Spleen (tissue), 11 donors: ENCODE measurements around the gene SLC7A9. TPM values are rescaled to one million over a fixed set of nuclear protein-coding genes. Genes with fewer than 3 reads are reported as not detected.
"Not testable (repeated sequence)": the region's sequence is repeated elsewhere in the genome, so short reads cannot be mapped to it uniquely, and the experiment has no call there.

Source experiments
- DNase-seq: peaks from one replicate; pipeline ENCODE4 v3.0.0-alpha.2; 2020
- H3K27ac ChIP-seq, 8 donors: fragments of 200-600 bp; sonication (generic) in 7 of 8; 1 replicate in 4 of 8; 2 replicates in 4 of 8; pipeline versions ENCODE4 v1.5.0 to v1.8.0; 2016 to 2021; ENCODE audit warnings: inconsistent platforms in 4 of 8, mild to moderate bottlenecking in 4 of 8, moderate library complexity in 1 of 8
- H3K27me3 ChIP-seq, 7 donors: fragments of 200-600 bp; sonication (generic) in 6 of 7; replicated peaks in 1 of 7; 1 replicate in 4 of 7; 2 replicates in 3 of 7; pipeline versions ENCODE4 v1.5.0 to v1.8.0; 2016 to 2021; ENCODE audit warnings: inconsistent platforms in 3 of 7, mild to moderate bottlenecking in 1 of 7
- H3K36me3 ChIP-seq, 6 donors: fragments of 200-600 bp; sonication (generic) in 5 of 6; 1 replicate in 4 of 6; 2 replicates in 2 of 6; pipeline versions ENCODE4 v1.5.0 to v1.8.0; 2016 to 2021; ENCODE audit warnings: inconsistent platforms in 2 of 6
- H3K4me1 ChIP-seq, 6 donors: fragments of 200-600 bp; sonication (generic) in 5 of 6; 1 replicate in 3 of 6; 2 replicates in 3 of 6; pipeline versions ENCODE4 v1.5.0 to v1.8.0; 2016 to 2021; ENCODE audit warnings: inconsistent platforms in 3 of 6
- H3K4me3 ChIP-seq, 8 donors: fragments of 200-600 bp; sonication (generic) in 7 of 8; 1 replicate in 4 of 8; 2 replicates in 4 of 8; pipeline versions ENCODE4 v1.5.0 to v1.8.0; 2016 to 2021; ENCODE audit warnings: inconsistent platforms in 4 of 8, mild to moderate bottlenecking in 4 of 8, moderate library complexity in 2 of 8
- H3K9me3 ChIP-seq, 8 donors: fragments of 200-600 bp; sonication (generic) in 7 of 8; 1 replicate in 4 of 8; 2 replicates in 4 of 8; pipeline versions ENCODE4 v1.5.0 to v1.8.0; 2016 to 2021; ENCODE audit warnings: inconsistent platforms in 4 of 8
- POLR2A ChIP-seq, 3 donors: fragments of 450-650 bp; IDR thresholded peaks; one replicate each; pipeline ENCODE4 v1.5.1; 2017; ENCODE audit warnings: antibody characterized with exemption in 3 of 3, mild to moderate bottlenecking in 1 of 3
- POLR2AphosphoS5 ChIP-seq, 3 donors: sonication (generic); formaldehyde crosslinking; IDR thresholded peaks; one replicate each; pipeline ENCODE4 v1.5.1; 2017; ENCODE audit warnings: antibody characterized with exemption in 3 of 3
- WGBS, 5 donors: extraction: QIAGEN DNeasy Blood & Tissue Kit in 3 of 5; methylation state at CpG; one replicate each; pipeline versions ENCODE4 v1.1.5 to v1.1.7; 2013 to 2018; 5-methylcytosine and 5-hydroxymethylcytosine counted together
- intact Hi-C: fragments of 100-400 bp; cut with DNase I; formaldehyde crosslinking; loops from one replicate; pipeline ENCODE4 v1.15.0; 2023; ENCODE audit warnings: low total_unique reads
- polyA plus RNA-seq, 3 donors: library from polyadenylated mRNA; stranded (reverse); fragments of 200-250 nt; gene quantifications; one replicate each; pipeline ENCODE4 v1.2.1, GENCODE V29; 2013
- total RNA-seq, 7 donors: library from RNA; depleted of rRNA in 3 of 7; stranded (reverse); fragments of >200 nt in 3 of 7; fragmentation: NEBNext Ultra II Directional in 4 of 7; extraction: Animal tissue kit (Norgen Biotek cat#: 25700) in 4 of 7; gene quantifications; one replicate each; pipeline versions ENCODE4 v1.1.0 to v1.2.1, GENCODE V29; 2016 to 2021
- TF ChIP-seq, protein P1 (sequence below), 11 experiments: fragments of 200-600 bp in 7 of 11; fragments of 450-650 bp in 4 of 11; sonication (generic) in 4 of 11; IDR thresholded peaks in 8 of 11; conservative IDR thresholded peaks in 3 of 11; 1 replicate in 7 of 11; 2 replicates in 4 of 11; pipeline versions ENCODE4 v1.4.0 to v1.8.0; 2016 to 2021; ENCODE audit warnings: antibody characterized with exemption in 11 of 11, inconsistent platforms in 4 of 11, mild to moderate bottlenecking in 1 of 11
- donor health status: healthy with polysubstance abuse.
- donor health status: DM: no; HTN: no; CAD: no; lungs with moderate emphysema.
- donor health status: DM: no; HTN: no; CAD: no.
- donor health status: Bipolar disorder and iron deficiency.
- donor health status: healthy.
- donor health status: DM: no; HTN: no; CAD: no.
- donor health status: DM: yes; HTN: yes; CAD: no.

SLC7A9 gene
- total and polyA plus RNA-seq, 10 donors: 0.13 to 1.1 (median 0.44) TPM; not detected in 4

- Histone ChIP-seq H3K36me3 (peaks cover 0 to 10% (median 0%) of the 10 kb centered on the region in 6 donors), H3K9me3 (peaks cover 0 to 27% (median 21%) of the 10 kb centered on the region in 8 donors), H3K27ac (no peak overlapping the region), H3K4me1 (no peaks in the 10 kb centered on the region), H3K27me3 (no peaks in the 10 kb centered on the region), H3K4me3 (no peak overlapping the region)
- TF ChIP-seq POLR2A (IDR thresholded peaks at IDR 0.05) (no peak), POLR2AphosphoS5 (IDR thresholded peaks at IDR 0.05) (no peak)
- TF ChIP-seq, protein P1, sequence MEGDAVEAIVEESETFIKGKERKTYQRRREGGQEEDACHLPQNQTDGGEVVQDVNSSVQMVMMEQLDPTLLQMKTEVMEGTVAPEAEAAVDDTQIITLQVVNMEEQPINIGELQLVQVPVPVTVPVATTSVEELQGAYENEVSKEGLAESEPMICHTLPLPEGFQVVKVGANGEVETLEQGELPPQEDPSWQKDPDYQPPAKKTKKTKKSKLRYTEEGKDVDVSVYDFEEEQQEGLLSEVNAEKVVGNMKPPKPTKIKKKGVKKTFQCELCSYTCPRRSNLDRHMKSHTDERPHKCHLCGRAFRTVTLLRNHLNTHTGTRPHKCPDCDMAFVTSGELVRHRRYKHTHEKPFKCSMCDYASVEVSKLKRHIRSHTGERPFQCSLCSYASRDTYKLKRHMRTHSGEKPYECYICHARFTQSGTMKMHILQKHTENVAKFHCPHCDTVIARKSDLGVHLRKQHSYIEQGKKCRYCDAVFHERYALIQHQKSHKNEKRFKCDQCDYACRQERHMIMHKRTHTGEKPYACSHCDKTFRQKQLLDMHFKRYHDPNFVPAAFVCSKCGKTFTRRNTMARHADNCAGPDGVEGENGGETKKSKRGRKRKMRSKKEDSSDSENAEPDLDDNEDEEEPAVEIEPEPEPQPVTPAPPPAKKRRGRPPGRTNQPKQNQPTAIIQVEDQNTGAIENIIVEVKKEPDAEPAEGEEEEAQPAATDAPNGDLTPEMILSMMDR (IDR thresholded peaks at IDR 0.05 in 8 of 11, conservative IDR thresholded peaks at IDR 0.05 in 3 of 11): no peak
- intact Hi-C loops: no loop called here
- WGBS, 5 donors: 69 to 92% (median 88%) methylated on average over 8 of the region's 8 CpGs
- no peak for DNase-seq
Measured at GRCh38 chr19:32842061-32842460, 27.5 kb downstream of the SLC7A9 start.

- no peak overlapping the region for H3K4me3 ChIP-seq
- H3K27me3 ChIP-seq: no peaks in the 10 kb centered on the region
- no peak for DNase-seq
- no peaks in the 10 kb centered on the region for H3K4me1 ChIP-seq
- H3K27ac ChIP-seq: no peak overlapping the region
- intact Hi-C loops: no loop called here
- no peak for TF ChIP-seq POLR2AphosphoS5 (IDR thresholded peaks at IDR 0.05)
- 71 to 83% (median 74%) methylated on average over 7 of the region's 7 CpGs for WGBS, 5 donors
- H3K36me3 ChIP-seq: peaks cover 0 to 10% (median 0%) of the 10 kb centered on the region in 6 donors
- peaks cover 0 to 27% (median 21%) of the 10 kb centered on the region in 8 donors for H3K9me3 ChIP-seq
Measured at GRCh38 chr19:32837531-32837930, 32.0 kb downstream of the SLC7A9 start.

DNA sequence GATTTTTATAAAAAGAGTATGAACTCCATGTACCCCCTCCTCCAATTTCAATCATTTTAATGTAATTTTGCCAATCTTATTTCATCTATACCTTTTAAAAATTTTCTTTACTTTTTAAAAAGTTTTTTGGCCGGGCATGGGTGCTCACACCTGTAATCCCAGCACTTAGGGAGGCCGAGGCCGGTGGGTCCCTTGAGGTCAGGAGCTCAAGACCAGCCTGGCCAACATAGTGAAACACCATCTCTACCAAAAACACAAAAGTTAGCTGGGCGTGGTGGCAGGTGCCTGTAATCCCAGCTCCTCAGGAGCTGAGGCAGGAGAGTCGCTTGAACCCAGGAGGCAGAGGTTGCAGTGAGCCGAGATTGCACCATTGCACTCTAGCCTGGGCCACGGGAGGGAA, 36.2 kb downstream of the SLC7A9 start:
- DNase-seq, H3K27me3 ChIP-seq: not testable (repeated sequence)
- 89 to 93% (median 90%) methylated on average over 7 of the region's 7 CpGs for WGBS, 5 donors

DNA sequence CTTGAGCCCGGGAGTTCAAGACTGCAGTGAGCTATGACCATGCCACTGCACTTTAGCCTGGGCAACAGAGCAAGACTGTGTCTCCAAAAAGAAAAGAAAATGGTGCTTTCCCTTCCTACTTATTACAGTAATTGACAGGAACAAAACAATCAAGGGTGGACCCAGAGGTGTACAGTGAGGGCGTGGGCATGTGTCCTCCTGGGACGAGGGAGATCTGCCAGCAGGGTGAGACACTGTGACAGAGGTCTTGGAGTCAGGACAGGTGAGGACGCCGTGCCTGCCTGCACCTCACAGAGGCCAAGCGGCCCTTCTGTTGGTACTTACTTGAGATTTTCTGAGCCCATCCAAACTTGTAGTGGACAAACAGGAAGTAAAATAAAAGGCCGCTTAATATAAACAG, 36.7 kb downstream of the SLC7A9 start:
- H3K4me1 ChIP-seq, H3K4me3 ChIP-seq, H3K9me3 ChIP-seq, H3K27me3 ChIP-seq, H3K27ac ChIP-seq, H3K36me3 ChIP-seq, intact Hi-C loops, DNase-seq: not testable (repeated sequence)
- WGBS, 5 donors: 89 to 94% (median 92%) methylated on average over 7 of the region's 7 CpGs

More for the DNA sequence above, 36.2 kb downstream of the SLC7A9 start:
- intact Hi-C loops, H3K27ac ChIP-seq, H3K9me3 ChIP-seq, H3K4me3 ChIP-seq, H3K36me3 ChIP-seq, H3K4me1 ChIP-seq: not testable (repeated sequence)

DNA sequence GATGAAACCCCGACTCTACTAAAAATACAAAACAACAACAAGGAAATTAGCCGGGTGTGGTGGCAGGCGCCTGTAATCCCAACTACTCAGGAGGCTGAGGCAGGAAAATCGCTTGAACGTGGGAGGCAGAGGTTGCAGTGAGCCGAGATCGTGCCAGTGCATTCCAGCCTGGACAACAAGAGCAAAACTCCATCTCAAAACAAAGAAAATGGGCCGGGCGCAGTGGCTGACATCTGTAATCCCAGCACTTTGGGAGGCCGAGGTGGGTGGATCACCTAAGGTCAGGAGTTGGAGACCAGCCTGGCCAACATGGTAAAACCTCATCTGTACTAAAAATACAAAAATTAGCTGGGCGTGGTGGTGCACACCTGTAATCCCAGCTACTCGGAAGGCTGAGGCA, 37.5 kb downstream of the SLC7A9 start:
- 89 to 95% (median 92%) methylated on average over 12 of the region's 12 CpGs for WGBS, 5 donors
- DNase-seq, H3K27me3 ChIP-seq, H3K4me3 ChIP-seq, H3K4me1 ChIP-seq, H3K36me3 ChIP-seq, intact Hi-C loops, H3K9me3 ChIP-seq, H3K27ac ChIP-seq: not testable (repeated sequence)

DNA sequence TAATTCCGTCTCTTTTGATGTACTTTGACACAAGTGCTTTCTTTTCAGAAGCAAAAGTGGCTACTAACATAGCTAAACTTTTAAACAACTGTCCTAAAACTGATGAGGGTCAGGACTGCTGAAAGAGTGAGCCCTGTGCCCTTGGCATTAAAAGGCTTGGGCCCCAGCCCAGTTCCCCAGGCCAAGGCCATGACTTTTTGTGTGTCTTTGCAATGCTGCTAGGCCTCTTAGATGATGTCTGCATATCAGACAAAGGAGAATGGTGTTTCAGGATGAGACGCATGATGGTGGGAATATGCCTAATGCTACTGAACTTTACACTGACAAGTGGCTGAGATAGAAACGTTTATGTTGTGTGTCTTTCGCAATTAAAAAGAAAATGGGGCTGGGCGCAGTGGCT, 38.0 kb downstream of the SLC7A9 start:
- Histone ChIP-seq H3K4me3 (no peak overlapping the region), H3K4me1 (no peaks in the 10 kb centered on the region), H3K36me3 (no peaks in the 10 kb centered on the region), H3K9me3 (peaks cover 0 to 4% (median 0%) of the 10 kb centered on the region in 8 donors), H3K27me3 (peaks cover 0 to 4% (median 0%) of the 10 kb centered on the region in 7 donors), H3K27ac (no peak overlapping the region)
- DNase-seq: no peak
- intact Hi-C loops: no loop called here
- no peak for TF ChIP-seq POLR2A (IDR thresholded peaks at IDR 0.05)
- TF ChIP-seq, protein P1 (IDR thresholded peaks at IDR 0.05 in 8 of 11, conservative IDR thresholded peaks at IDR 0.05 in 3 of 11): no peak
- no peak for TF ChIP-seq POLR2AphosphoS5 (IDR thresholded peaks at IDR 0.05)
- WGBS, 5 donors: 86 to 91% (median 90%) methylated on average over 5 of the region's 5 CpGs
